GM21381 (cell line): ENCODE measurements around the gene CARD14.
"Not testable (repeated sequence)": the region's sequence is repeated elsewhere in the genome, so short reads cannot be mapped to it uniquely, and the experiment has no call there.

Source experiments
- ATAC-seq: cut with Tn5 transposase; IDR thresholded peaks from one replicate; pipeline ENCODE4 v1.9.1; 2021; ENCODE audit warnings: mild to moderate bottlenecking, moderate library complexity; ENCODE audit not compliant: unreplicated experiment

CARD14 gene

GRCh38 chr17:80182845-80183223 lies 13.0 kb downstream of the CARD14 start:
- no peak for ATAC-seq

- no peak for ATAC-seq
These were observed 14.0 kb downstream of the CARD14 start for GRCh38 chr17:80183581-80184422.

DNA sequence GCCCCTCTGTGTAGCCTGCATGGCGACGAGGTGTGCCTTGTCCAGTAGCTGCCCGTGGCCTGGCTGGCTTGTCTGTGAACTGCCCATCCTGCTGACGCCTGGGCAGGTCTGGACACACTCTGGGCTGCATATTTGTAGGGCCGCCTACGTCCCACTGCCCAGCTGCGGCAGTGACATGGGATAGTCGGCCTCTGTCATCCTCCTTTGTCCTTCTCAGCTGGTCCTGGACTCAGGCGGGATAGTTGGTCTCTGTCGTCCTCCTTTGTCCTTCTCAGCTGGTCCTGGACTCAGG lies 14.5 kb downstream of the CARD14 start:
- ATAC-seq = no peak

DNA sequence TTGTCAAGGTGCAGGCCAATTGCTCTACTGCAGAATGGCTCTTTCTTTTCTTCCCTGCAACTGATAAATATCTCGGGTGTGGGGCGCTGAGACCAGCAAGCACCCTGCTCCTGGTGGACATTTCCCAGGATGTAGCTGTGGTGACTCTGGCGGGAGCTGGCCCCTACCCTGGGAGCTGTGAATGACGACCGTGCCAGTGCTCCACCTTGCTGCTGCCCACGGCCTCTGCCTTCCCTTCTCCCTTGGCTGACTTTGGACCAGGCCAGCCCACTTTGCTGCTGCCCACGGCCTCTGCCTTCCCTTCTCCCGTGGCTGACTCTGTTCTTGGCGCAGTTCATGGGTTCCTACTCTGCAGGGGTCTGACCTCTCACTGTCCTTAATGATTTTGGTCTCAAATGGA lies 16.1 kb downstream of the CARD14 start:
- ATAC-seq = no peak

DNA sequence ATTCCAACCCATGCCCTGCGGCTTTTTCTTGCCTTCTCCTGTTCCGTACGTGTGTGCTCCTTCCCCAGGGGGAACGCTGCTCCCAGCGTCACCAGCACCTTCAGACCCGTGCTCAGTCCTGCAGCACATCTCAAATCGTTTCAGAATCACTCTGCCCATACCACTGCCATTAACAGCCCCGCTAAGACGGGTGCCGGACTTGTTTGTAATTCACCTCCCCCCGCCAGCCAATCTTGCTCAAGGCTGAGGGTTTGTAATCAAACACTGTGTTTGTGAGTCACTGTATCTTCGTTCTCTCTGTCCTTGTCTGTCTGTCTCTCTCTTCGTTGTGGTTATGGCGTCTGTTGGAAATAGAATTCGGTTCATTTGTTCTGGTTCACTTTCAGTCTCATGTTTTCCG lies 17.3 kb downstream of the CARD14 start:
- ATAC-seq = no peak

DNA sequence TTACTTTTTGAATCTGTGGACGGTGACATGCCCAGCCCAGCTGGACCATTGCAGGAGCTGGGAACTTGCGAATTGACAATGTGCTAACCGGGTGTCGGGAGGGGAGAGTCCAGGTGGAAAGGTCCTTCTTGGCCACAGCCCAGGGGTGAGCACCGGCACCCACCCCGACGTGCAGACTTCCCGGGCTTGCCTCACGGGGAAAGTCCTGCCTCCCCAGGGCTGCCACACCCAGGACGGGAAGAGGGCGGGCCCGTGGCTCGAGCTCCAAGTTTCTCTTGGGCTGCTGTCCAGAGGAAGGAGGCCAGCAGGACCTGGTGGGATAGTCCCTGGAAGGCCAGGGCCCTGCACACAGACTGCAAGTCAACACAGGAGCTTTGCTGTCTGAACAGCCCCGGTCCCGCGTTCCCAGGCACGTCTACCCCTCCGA lies 17.7 kb downstream of the CARD14 start:
- no peak for ATAC-seq

DNA sequence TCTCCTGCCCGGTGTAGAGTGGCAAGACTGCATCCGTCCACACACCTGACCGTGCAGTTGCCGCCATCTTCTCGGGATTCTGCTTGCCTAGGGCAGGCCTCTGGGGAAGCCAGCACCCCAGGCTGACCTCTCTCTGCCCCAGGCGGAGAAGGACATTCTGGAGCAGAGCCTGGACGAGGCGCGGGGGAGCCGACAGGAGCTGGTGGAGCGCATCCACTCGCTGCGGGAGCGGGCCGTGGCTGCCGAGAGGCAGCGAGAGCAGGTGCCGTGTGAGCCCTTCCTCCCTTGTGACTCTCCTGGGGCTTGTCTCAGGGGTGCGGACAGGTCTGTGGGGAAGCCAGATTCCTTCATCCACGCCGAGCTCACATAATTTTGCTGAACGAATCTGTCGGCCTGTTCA lies 19.8 kb downstream of the CARD14 start:
- ATAC-seq = no peak

- ATAC-seq = no peak
These were observed 20.9 kb downstream of the CARD14 start for GRCh38 chr17:80190716-80191115.

- no peak for ATAC-seq
These were observed 21.4 kb downstream of the CARD14 start for GRCh38 chr17:80191192-80191591.

- no peak for ATAC-seq
These were observed 22.2 kb downstream of the CARD14 start for GRCh38 chr17:80191865-80192661.

- no peak for ATAC-seq
These were observed 25.3 kb downstream of the CARD14 start for GRCh38 chr17:80195141-80195540.

GRCh38 chr17:80195671-80196529 lies 26.1 kb downstream of the CARD14 start:
- ATAC-seq = no peak

DNA sequence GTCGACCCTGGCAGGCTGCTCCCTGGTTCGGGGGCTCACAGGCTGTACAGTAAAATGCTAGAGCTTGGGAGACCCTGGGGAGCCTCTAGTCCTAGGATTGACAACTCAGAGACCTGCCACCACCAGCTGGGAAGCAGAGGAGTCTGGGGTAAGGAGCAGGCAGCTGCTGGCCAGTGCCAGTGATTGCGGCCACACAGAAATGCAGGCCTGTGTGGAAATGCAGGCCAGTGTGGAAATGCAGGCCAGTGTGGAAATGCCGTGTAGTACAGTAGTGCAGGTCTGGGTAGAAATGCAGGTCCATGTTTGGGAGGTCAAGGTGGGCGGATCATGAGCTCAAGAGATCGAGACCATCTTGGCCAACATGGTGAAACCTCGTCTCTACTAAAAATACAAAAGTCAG lies 26.8 kb downstream of the CARD14 start:
- no peak for ATAC-seq

DNA sequence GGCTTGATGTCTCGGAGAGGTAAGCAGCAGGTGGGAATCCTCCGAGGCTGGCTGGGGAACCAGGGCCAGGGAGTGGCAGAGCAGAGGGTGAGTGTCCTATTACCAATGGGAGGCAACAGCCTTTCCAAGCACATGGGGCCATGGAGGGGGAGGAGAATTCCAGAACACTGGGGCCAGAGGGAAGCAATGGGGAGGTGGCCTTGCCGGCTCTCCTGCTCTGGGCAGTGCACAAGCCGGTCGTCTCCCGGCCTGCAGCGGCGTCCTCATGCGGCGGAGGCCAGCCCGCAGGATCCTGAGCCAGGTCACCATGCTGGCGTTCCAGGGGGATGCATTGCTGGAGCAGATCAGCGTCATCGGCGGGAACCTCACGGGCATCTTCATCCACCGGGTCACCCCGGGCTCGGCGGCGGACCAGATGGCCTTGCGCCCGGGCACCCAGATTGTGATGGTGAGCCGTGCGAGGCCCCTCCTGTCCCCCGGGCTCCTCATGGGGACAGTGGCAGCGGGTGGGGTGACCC lies 28.4 kb downstream of the CARD14 start:
- ATAC-seq = no peak

DNA sequence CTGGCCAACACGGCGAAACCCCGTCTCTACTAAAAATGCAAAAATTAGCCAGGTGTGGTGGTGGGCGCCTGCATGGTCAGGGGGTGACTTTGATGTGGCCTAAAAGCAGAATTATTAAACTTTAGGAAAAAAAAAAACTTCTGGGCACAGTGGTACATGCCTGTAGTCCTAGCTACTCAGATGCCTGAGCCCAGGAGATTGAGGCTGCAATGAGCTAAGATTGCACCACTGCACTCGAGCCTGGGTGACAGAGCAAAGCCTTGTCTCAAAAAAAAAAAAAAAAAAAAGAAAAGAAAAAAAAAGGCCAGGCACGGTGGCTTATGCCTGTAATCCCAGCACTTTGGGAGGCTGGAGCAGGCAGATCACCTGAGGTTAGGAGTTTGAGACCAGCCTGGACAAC lies 29.5 kb downstream of the CARD14 start:
- ATAC-seq = not testable (repeated sequence)

- ATAC-seq = no peak
These were observed 31.6 kb downstream of the CARD14 start for GRCh38 chr17:80201446-80201845.

DNA sequence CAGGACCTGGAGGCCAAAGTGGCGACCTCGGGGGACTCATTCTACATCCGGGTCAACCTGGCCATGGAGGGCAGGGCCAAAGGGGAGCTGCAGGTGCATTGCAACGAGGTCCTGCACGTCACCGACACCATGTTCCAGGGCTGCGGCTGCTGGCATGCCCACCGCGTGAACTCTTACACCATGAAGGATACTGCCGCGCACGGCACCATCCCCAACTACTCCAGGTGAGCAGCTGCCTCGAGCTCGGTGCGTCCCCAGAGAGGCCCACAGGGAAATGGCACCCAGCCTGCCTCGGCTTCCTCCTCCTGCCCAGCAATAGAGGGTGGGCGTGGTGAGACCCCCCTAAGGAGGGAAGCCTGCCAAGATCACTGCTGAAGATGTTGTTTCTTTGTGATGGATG lies 32.4 kb downstream of the CARD14 start:
- ATAC-seq = no peak

- ATAC-seq = no peak
These were observed 33.7 kb downstream of the CARD14 start for GRCh38 chr17:80203471-80203963.

DNA sequence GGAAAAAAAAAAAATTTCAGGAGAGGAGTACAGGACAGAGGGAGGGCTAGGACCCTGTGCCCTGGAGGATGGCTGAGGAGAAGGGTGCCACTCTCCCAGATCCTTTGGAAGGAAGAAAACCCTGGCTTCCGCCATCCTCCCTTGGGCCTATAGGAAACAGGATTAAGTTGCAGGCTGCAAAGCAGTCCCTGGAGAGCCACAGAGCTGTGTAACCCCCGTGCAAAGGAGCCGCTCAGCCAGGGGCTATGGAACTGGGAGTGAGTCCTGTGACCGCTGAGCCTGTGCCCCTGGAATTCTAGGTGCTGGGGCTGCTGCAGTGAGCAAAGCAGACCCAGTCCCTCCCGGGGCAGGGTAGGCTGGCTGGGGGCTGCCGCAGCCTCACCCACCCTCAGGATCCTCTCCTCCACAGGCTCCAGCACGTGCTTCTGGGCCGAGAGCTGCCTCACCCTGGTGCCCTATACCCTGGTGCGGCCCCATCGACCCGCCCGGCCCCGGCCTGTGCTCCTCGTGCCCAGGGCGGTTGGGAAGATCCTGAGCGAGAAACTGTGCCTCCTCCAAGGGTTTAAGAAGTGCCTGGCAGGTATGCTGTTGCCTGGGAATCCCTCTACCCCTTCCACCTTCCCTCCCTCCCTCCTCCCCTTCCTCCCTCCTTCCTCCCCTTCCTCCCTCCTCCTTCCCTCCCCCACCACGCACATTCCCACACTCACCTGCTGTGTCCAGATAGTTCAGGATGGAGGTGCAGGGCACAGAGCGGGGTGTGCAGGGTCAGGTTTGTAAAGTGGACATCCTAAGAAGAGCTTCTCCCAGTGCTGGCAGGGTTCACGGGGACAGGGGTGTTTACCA lies 35.0 kb downstream of the CARD14 start:
- no peak for ATAC-seq

DNA sequence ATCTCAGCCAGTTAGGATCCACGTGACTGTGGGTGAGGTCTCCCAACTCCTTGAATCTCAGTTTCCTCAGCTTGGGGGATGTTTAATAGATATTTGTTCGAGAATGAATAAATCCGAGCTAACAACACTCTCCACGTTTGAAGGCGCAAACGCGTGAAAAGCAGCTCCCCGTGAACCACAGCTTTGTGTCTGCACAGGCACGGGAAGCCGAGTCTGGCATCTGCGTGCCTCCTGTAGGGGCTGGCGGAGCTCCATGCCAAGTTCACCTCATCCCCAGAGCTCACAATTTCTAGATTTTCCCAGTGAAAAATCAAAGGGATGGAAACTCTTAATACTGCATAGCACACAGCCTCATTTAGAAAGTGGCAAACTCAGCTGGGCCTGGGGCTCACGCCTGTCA lies 36.0 kb downstream of the CARD14 start:
- ATAC-seq = no peak
